Renal cortex interstitium (tissue), 11 donors: ENCODE results near the gene CBX4. TPM values are rescaled to one million over a fixed set of nuclear protein-coding genes. Genes with fewer than 3 reads are reported as not detected.

Experiments used
- DNase-seq, 11 donors: peaks; one replicate each; pipeline ENCODE4 v3.0.0-alpha.2; 2013; ENCODE audit warnings: low read depth in 9 of 11, low spot score in 4 of 11; ENCODE audit errors: extremely low read depth in 1 of 11
- polyA plus RNA-seq, 3 donors: library from polyadenylated mRNA; unstranded; fragments of 120-200 nt; gene quantifications; one replicate each; pipeline ENCODE4 v1.2.1, GENCODE V29; 2013; ENCODE audit not compliant: insufficient read length in 3 of 3

CBX4 gene
- polyA plus RNA-seq, 3 donors = 10.5 to 14.9 (median 13.8) TPM

- no peak for DNase-seq
Observed at GRCh38 chr17:79834565-79835469, 4.4 kb downstream of the CBX4 start.

- no peak for DNase-seq
Observed at GRCh38 chr17:79833744-79834564, 5.3 kb downstream of the CBX4 start.

GRCh38 chr17:79833110-79833450, 6.2 kb downstream of the CBX4 start:
- no peak for DNase-seq

- no peak for DNase-seq
Observed at GRCh38 chr17:79832218-79833109, 6.8 kb downstream of the CBX4 start.

- no peak for DNase-seq
Observed at GRCh38 chr17:79831265-79832217, 7.7 kb downstream of the CBX4 start.

- no peak for DNase-seq
Observed at GRCh38 chr17:79830763-79831264, 8.4 kb downstream of the CBX4 start.

GRCh38 chr17:79830303-79830702, 8.9 kb downstream of the CBX4 start:
- no peak for DNase-seq

- no peak for DNase-seq
Observed at GRCh38 chr17:79829457-79829856, 9.8 kb downstream of the CBX4 start.

GRCh38 chr17:79829004-79829403, 10.2 kb downstream of the CBX4 start:
- no peak for DNase-seq

- DNase-seq = no peak
Observed at GRCh38 chr17:79826841-79827578, 12.2 kb downstream of the CBX4 start.

- no peak for DNase-seq
Observed at GRCh38 chr17:79826204-79826680, 13.0 kb downstream of the CBX4 start.

GRCh38 chr17:79825580-79825921, 13.7 kb downstream of the CBX4 start:
- DNase-seq = no peak

- no peak for DNase-seq
Observed at GRCh38 chr17:79824893-79825579, 14.2 kb downstream of the CBX4 start.

GRCh38 chr17:79824234-79824633, 15.0 kb downstream of the CBX4 start:
- DNase-seq = no peak

- DNase-seq = no peak
Observed at GRCh38 chr17:79822583-79823124, 16.6 kb downstream of the CBX4 start.

- no peak for DNase-seq
Observed at GRCh38 chr17:79821331-79822095, 17.7 kb downstream of the CBX4 start.
